Tibial nerve (tissue), 4 donors: ENCODE measurements around the gene PCSK2. TPM values are rescaled to one million over a fixed set of nuclear protein-coding genes. Genes with fewer than 3 reads are reported as not detected.

Source experiments
- DNase-seq, 2 donors: peaks; one replicate each; pipeline ENCODE4 v3.0.0-alpha.2; 2019; ENCODE audit warnings: low spot score in 2 of 2
- H3K27ac ChIP-seq, 4 donors: fragments of 200-600 bp; sonication (generic) in 3 of 4; one replicate each; pipeline ENCODE4 v1.5.1; 2017 to 2019; ENCODE audit warnings: mild to moderate bottlenecking in 1 of 4
- H3K27me3 ChIP-seq, 2 donors: fragments of 200-600 bp; sonication (generic) in 1 of 2; one replicate each; pipeline versions ENCODE4 v1.5.1 to v1.6.0; 2017 to 2019
- H3K36me3 ChIP-seq, 3 donors: fragments of 200-600 bp; sonication (generic); one replicate each; pipeline ENCODE4 v1.5.1; 2018 to 2019
- H3K4me1 ChIP-seq, 4 donors: fragments of 200-600 bp; sonication (generic) in 3 of 4; one replicate each; pipeline ENCODE4 v1.5.1; 2017 to 2019
- H3K4me3 ChIP-seq, 4 donors: fragments of 200-600 bp; sonication (generic) in 3 of 4; one replicate each; pipeline ENCODE4 v1.5.1; 2017 to 2019; ENCODE audit warnings: mild to moderate bottlenecking in 1 of 4, moderate library complexity in 1 of 4
- H3K9me3 ChIP-seq, 4 donors: fragments of 200-600 bp; sonication (generic) in 3 of 4; one replicate each; pipeline ENCODE4 v1.5.1; 2017 to 2019
- CTCF ChIP-seq, 5 experiments: fragments of 200-600 bp in 3 of 5; fragments of 450-650 bp in 2 of 5; sonication (generic) in 3 of 5; IDR thresholded peaks; one replicate each; pipeline ENCODE4 v1.5.1; 2016 to 2019; ENCODE audit warnings: antibody characterized with exemption in 5 of 5, mild to moderate bottlenecking in 3 of 5, moderate library complexity in 2 of 5
- EP300 ChIP-seq, 2 donors: sonication (generic); formaldehyde crosslinking; IDR thresholded peaks; one replicate each; pipeline ENCODE4 v1.6.1; 2017; ENCODE audit warnings: antibody characterized with exemption in 2 of 2, mild to moderate bottlenecking in 1 of 2
- POLR2A ChIP-seq, 2 donors: fragments of 450-650 bp; IDR thresholded peaks; one replicate each; pipeline ENCODE4 v1.6.1; 2017; ENCODE audit warnings: antibody characterized with exemption in 2 of 2, mild to moderate bottlenecking in 2 of 2, moderate library complexity in 2 of 2
- WGBS, 2 donors: methylation state at CpG; one replicate each; pipeline ENCODE4 v1.1.5; 2018; 5-methylcytosine and 5-hydroxymethylcytosine counted together
- total RNA-seq, 4 donors: library from RNA; depleted of rRNA; stranded (reverse); fragments of >200 nt; gene quantifications; one replicate each; pipeline ENCODE4 v1.1.0, GENCODE V29; 2016

The PCSK2 gene
- total RNA-seq, 4 donors from 2014 or later, result 1.0 to 4.8 (median 3.0) TPM

- no peak for TF ChIP-seq POLR2A (IDR thresholded peaks at IDR 0.05)
- H3K4me1 ChIP-seq, result no peaks in the 10 kb centered on the region
- H3K9me3 ChIP-seq, result no peaks in the 10 kb centered on the region
- 90 to 93% methylated on average over 2 of the region's 2 CpGs for WGBS, 2 donors
- no peak for DNase-seq
- no peak overlapping the region for H3K4me3 ChIP-seq
- no peaks in the 10 kb centered on the region for H3K36me3 ChIP-seq
- H3K27ac ChIP-seq, result no peak overlapping the region
- peaks cover 0 to 6% of the 10 kb centered on the region in 2 donors for H3K27me3 ChIP-seq
Observed at GRCh38 chr20:17326096-17326495, 99.3 kb downstream of the PCSK2 start.

GRCh38 chr20:17327185-17328148 is 100.6 kb downstream of the PCSK2 start:
- Histone ChIP-seq H3K9me3 (no peaks in the 10 kb centered on the region), H3K27ac (no peak overlapping the region), H3K36me3 (no peaks in the 10 kb centered on the region), H3K27me3 (peaks cover 0 to 6% of the 10 kb centered on the region in 2 donors), H3K4me1 (no peaks in the 10 kb centered on the region), H3K4me3 (no peak overlapping the region)
- WGBS, 2 donors, result 26 to 33% methylated on average over 28 of the region's 28 CpGs
- TF ChIP-seq CTCF (IDR thresholded peaks at IDR 0.05) (no peak), EP300 (IDR thresholded peaks at IDR 0.05) (no peak), POLR2A (IDR thresholded peaks at IDR 0.05) (no peak)
- DNase-seq, result no peak

GRCh38 chr20:17334932-17335331 is 108.1 kb downstream of the PCSK2 start:
- Histone ChIP-seq H3K27ac (no peak overlapping the region), H3K36me3 (no peaks in the 10 kb centered on the region), H3K4me1 (no peaks in the 10 kb centered on the region), H3K9me3 (no peaks in the 10 kb centered on the region), H3K4me3 (no peak overlapping the region), H3K27me3 (no peaks in the 10 kb centered on the region)
- TF ChIP-seq EP300 (IDR thresholded peaks at IDR 0.05) (no peak), CTCF (IDR thresholded peaks at IDR 0.05) (no peak), POLR2A (IDR thresholded peaks at IDR 0.05) (no peak)
- DNase-seq, result no peak
- 71 to 75% methylated on average over 5 of the region's 5 CpGs for WGBS, 2 donors

GRCh38 chr20:17339000-17339399 is 112.2 kb downstream of the PCSK2 start:
- Histone ChIP-seq H3K4me1 (peaks cover 0 to 6% (median 0%) of the 10 kb centered on the region in 4 donors), H3K27me3 (no peaks in the 10 kb centered on the region), H3K36me3 (no peaks in the 10 kb centered on the region), H3K9me3 (peaks cover 0 to 9% (median 0%) of the 10 kb centered on the region in 4 donors), H3K27ac (no peak overlapping the region), H3K4me3 (no peak overlapping the region)
- no peak for DNase-seq
- 47 to 53% methylated on average over 6 of the region's 6 CpGs for WGBS, 2 donors
- TF ChIP-seq POLR2A (IDR thresholded peaks at IDR 0.05), result no peak
- no peak for TF ChIP-seq EP300 (IDR thresholded peaks at IDR 0.05)
- no peak for TF ChIP-seq CTCF (IDR thresholded peaks at IDR 0.05)

GRCh38 chr20:17343091-17343490 is 116.3 kb downstream of the PCSK2 start:
- no peak overlapping the region for H3K4me3 ChIP-seq
- no peaks in the 10 kb centered on the region for H3K36me3 ChIP-seq
- H3K9me3 ChIP-seq, result peaks cover 0 to 9% (median 0%) of the 10 kb centered on the region in 4 donors
- no peaks in the 10 kb centered on the region for H3K27me3 ChIP-seq
- WGBS, 2 donors, result 82 to 85% methylated on average over 1 of the region's 1 CpG
- no peak overlapping the region for H3K27ac ChIP-seq
- DNase-seq, result no peak
- peaks cover 0 to 13% (median 0%) of the 10 kb centered on the region in 4 donors for H3K4me1 ChIP-seq
- TF ChIP-seq EP300 (IDR thresholded peaks at IDR 0.05), result no peak
- TF ChIP-seq CTCF (IDR thresholded peaks at IDR 0.05), result no peak
- TF ChIP-seq POLR2A (IDR thresholded peaks at IDR 0.05), result no peak
